Right atrium auricular region (tissue), 2 donors: ENCODE results near the gene SYNDIG1. TPM values are rescaled to one million over a fixed set of nuclear protein-coding genes. Genes with fewer than 3 reads are reported as not detected.

Source experiments
- DNase-seq: peaks from one replicate; pipeline ENCODE4 v3.0.0-alpha.2; 2019; ENCODE audit warnings: low spot score
- H3K27ac ChIP-seq, 2 donors: fragments of 200-600 bp; sonication (generic); 1 replicate in 1 of 2; 2 replicates in 1 of 2; pipeline ENCODE4 v1.5.1; 2016 to 2019
- H3K27me3 ChIP-seq, 2 donors: fragments of 200-600 bp; sonication (generic); one replicate each; pipeline versions ENCODE4 v1.5.1 to v1.6.0; 2017 to 2019
- H3K36me3 ChIP-seq: fragments of 200-600 bp; sonication (generic); one replicate; pipeline ENCODE4 v1.5.1; 2016
- H3K4me1 ChIP-seq, 2 donors: fragments of 200-600 bp; sonication (generic); one replicate each; pipeline versions ENCODE4 v1.5.1 to v1.6.0; 2017 to 2019
- H3K4me3 ChIP-seq, 2 donors: fragments of 200-600 bp; sonication (generic); 1 replicate in 1 of 2; 2 replicates in 1 of 2; pipeline ENCODE4 v1.5.1; 2017 to 2019; ENCODE audit warnings: mild to moderate bottlenecking in 1 of 2, moderate library complexity in 1 of 2
- H3K9me3 ChIP-seq, 2 donors: fragments of 200-600 bp; sonication (generic); one replicate each; pipeline ENCODE4 v1.5.1; 2019
- total RNA-seq, 2 donors: library from RNA; depleted of rRNA; stranded (reverse); fragments of >200 nt; gene quantifications; one replicate each; pipeline ENCODE4 v1.1.0, GENCODE V29; 2016
- TF ChIP-seq, protein P1 (sequence below), 2 donors: fragments of 200-600 bp; sonication (generic); IDR thresholded peaks; one replicate each; pipeline ENCODE4 v1.5.1; 2019; ENCODE audit warnings: antibody characterized with exemption in 2 of 2

Gene SYNDIG1
- total RNA-seq, 2 donors from 2014 or later = 21.7 to 38.1 TPM

DNA sequence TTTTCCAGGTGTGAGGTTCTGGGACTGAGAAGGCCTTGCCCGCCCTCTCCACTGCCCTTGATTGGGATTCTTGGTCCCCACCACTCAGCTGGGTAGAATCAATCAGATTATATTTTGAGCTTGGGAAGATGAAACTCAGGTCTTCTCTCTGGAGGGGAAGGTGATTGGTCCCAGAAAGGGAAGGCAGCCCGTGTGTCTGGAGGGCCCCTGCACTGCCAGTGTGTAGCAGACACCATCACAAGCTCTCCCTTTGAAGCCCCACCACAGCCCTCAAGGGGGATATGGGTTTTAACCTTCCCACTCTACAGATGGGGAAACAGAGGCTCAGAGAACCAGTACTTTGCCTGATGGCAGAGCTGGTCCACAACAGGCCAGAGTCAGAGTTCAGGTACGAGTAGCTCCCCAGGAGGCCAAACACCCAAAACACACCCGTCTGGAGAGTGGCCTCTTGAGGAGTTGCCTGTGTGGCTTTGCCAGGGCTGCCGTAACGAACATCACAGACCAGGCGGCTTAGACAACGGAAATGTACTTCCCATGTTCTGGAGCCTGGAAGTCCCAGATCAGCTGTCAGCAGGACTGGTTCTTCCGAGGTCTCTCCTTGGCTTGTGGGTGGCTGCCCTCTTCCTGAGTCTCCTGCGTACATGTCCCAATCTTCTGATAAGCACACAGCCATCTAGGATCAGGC, 205.6 kb downstream of the SYNDIG1 start:
- H3K4me1 ChIP-seq = no peaks in the 10 kb centered on the region
- no peaks in the 10 kb centered on the region for H3K36me3 ChIP-seq
- no peak for DNase-seq
- no peaks in the 10 kb centered on the region for H3K9me3 ChIP-seq
- TF ChIP-seq, protein P1, sequence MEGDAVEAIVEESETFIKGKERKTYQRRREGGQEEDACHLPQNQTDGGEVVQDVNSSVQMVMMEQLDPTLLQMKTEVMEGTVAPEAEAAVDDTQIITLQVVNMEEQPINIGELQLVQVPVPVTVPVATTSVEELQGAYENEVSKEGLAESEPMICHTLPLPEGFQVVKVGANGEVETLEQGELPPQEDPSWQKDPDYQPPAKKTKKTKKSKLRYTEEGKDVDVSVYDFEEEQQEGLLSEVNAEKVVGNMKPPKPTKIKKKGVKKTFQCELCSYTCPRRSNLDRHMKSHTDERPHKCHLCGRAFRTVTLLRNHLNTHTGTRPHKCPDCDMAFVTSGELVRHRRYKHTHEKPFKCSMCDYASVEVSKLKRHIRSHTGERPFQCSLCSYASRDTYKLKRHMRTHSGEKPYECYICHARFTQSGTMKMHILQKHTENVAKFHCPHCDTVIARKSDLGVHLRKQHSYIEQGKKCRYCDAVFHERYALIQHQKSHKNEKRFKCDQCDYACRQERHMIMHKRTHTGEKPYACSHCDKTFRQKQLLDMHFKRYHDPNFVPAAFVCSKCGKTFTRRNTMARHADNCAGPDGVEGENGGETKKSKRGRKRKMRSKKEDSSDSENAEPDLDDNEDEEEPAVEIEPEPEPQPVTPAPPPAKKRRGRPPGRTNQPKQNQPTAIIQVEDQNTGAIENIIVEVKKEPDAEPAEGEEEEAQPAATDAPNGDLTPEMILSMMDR (IDR thresholded peaks at IDR 0.05) = no peak
- H3K27me3 ChIP-seq = no peaks in the 10 kb centered on the region
- H3K4me3 ChIP-seq = no peak overlapping the region
- H3K27ac ChIP-seq = no peak overlapping the region

DNA sequence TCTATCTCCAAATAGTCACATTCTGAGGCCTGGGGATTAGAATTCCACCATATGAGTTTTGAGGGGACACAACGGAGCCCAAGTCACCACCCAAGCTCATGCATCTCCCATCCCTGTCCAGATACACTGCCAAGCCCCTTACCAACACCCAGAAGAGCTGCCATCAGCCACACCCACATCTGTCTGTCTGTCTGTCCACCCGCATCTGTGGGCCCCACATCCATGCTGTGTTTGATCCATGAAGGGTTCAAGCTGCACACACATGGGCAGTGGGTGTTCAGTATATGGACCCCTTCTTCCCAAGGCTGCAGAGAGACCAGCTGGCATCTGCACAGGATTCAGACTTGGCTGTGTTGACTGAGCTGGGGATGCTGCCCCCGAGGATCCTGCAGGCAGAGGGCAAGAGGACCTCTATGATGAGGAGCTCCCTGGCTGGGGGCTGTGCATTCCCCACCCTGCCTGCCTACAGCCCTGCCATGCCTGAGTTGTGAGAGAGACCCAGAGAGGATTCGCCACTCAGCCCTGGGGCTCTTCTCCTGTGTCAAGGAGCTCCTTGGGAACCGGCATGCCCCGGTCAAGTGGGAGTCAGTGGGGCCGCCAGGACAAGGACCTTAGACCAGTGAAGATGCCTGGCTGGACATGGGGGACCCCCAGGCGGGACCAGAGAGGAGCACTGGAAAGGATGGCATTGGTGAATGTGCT, 206.4 kb downstream of the SYNDIG1 start:
- TF ChIP-seq, protein P1 (IDR thresholded peaks at IDR 0.05) = no peak
- H3K4me3 ChIP-seq = no peak overlapping the region
- no peaks in the 10 kb centered on the region for H3K36me3 ChIP-seq
- no peaks in the 10 kb centered on the region for H3K4me1 ChIP-seq
- no peak overlapping the region for H3K27ac ChIP-seq
- DNase-seq = no peak
- H3K9me3 ChIP-seq = no peaks in the 10 kb centered on the region
- no peaks in the 10 kb centered on the region for H3K27me3 ChIP-seq

DNA sequence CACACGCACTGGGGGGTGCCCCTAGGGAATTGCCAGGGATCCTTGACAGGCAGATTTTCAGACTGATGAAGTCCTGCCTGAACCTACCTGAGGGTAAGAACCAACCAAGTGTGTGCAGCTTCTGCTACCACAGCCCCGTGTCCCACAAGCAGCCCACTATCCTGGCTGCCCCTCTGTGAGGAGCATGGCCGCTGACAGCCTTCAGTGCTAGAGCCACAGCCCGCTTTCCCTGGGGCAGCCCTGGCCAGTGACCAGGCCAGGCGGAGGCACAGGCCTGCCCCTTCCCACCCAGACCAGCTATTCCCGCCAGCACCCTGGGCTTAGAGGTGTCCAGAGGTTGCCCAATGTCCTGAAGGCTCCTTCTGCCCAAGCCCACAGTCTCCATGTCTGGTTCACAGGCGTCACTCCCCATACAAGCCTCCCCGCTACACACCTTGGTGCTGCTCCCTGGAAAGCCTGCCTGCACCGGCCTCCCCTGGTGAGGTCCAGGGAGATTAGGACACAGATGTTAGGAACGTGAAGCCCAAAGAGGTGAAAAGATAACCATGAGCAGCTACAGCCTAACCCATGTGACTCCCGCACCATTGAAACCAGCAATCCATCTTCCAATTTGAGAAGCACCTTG, 207.0 kb downstream of the SYNDIG1 start:
- Histone ChIP-seq H3K27me3 (no peaks in the 10 kb centered on the region), H3K27ac (no peak overlapping the region), H3K36me3 (no peaks in the 10 kb centered on the region), H3K4me3 (no peak overlapping the region), H3K9me3 (no peaks in the 10 kb centered on the region), H3K4me1 (no peaks in the 10 kb centered on the region)
- TF ChIP-seq, protein P1 (IDR thresholded peaks at IDR 0.05) = no peak
- DNase-seq = no peak

DNA sequence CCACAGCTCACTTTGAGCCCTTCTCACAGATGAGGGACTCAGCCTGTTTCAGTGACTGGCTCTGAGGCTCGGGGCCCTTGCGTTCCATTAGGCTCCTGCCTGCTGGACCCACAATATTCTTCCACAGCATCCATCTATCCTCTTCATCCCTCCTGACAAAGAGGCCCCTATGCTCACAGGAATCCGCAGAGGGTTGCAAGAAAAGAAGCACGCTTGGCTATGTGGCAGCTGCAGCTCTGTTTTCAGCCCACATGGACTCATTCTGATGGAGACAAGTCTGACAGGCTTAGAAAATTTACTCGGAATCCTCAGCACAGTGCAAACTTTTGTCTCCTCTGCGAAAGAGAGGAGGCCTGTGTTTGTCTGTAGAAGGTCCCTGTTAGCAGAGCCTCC, 207.5 kb downstream of the SYNDIG1 start:
- TF ChIP-seq, protein P1 (IDR thresholded peaks at IDR 0.05) = no peak
- DNase-seq = no peak
- no peaks in the 10 kb centered on the region for H3K9me3 ChIP-seq

DNA sequence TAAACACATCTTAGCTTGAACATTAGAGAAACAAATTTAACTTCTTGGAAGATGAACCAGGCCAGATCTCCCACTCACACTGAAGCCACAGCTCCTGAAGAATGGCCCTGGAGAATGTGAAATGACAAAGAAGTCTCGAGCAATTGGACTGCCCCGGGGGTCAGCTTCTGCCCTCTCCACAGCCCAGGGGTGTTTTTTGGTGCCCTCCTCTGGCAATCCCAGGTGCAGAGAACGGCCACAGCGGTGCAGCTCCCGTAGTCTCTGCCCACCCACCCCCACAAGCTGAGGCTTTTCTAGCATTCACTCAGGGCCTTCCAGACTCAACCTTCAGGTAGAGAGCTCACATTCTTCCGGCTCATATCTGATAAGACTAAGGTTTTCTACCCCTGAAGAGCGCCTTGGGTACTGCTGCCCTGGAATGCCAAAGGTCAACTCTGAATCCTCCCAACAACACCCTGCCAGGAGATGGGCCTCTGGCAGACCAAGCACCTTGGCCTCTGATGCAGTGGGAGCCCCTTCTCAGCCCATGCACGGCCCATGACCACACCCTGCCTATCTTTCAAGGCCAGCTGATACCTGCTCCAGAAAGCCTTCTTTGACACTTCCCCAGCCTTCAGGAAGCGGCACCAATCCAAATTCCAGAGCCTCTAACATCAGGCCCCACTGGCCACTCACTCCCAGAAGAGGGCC, 208.3 kb downstream of the SYNDIG1 start:
- no peak overlapping the region for H3K27ac ChIP-seq
- no peak for DNase-seq
- H3K4me3 ChIP-seq = no peak overlapping the region
- H3K4me1 ChIP-seq = no peaks in the 10 kb centered on the region
- no peaks in the 10 kb centered on the region for H3K36me3 ChIP-seq
- H3K9me3 ChIP-seq = no peaks in the 10 kb centered on the region
- H3K27me3 ChIP-seq = no peaks in the 10 kb centered on the region
- TF ChIP-seq, protein P1 (IDR thresholded peaks at IDR 0.05) = no peak

More for the DNA sequence above, 207.5 kb downstream of the SYNDIG1 start:
- Histone ChIP-seq H3K4me1 (no peaks in the 10 kb centered on the region), H3K27ac (no peak overlapping the region), H3K4me3 (no peak overlapping the region), H3K36me3 (no peaks in the 10 kb centered on the region), H3K27me3 (no peaks in the 10 kb centered on the region)
